Measurements from ENCODE around the gene PIAS3.

- TF ChIP-seq CTCF (IDR thresholded peaks at IDR 0.05) = no peak
- TF ChIP-seq POLR2A (IDR thresholded peaks at IDR 0.05) = no peak
Measured at GRCh38 chr1:145885738-145886287, 26.9 kb upstream of the PIAS3 start, which contains the start of gene ANKRD35.
